ENCODE measurements around the gene PROM2. TPM values are rescaled to one million over a fixed set of nuclear protein-coding genes. Genes with fewer than 3 reads are reported as not detected.
A peak's percentile ranks its signal among the peaks of the same experiment; 100 is the strongest.

Gene PROM2
- total and polyA plus RNA-seq, 7 donors, result 0.18 to 1.4 (median 0.82) TPM

- intact Hi-C loops (cut with DNase I), result no loop called here
- H3K4me1 ChIP-seq, result no peaks in the 10 kb centered on the region
- peaks cover 0 to 16% (median 5%) of the 10 kb centered on the region in 3 donors for H3K27me3 ChIP-seq (ENCODE audit: insufficient read depth in 3 of 3, low read length in 2 of 3)
- ATAC-seq (no peak), DNase-seq (no peak)
- WGBS, 3 donors, result 40 to 60% (median 43%) methylated on average over 11 of the region's 11 CpGs
- no peak for TF ChIP-seq CTCF (IDR thresholded peaks at IDR 0.05)
- no peak overlapping the region for H3K27ac ChIP-seq
- H3K9me3 ChIP-seq, result no peaks in the 10 kb centered on the region
- no peak overlapping the region for H3K4me3 ChIP-seq
- H3K36me3 ChIP-seq (ENCODE audit: insufficient read depth in 1 of 2, low read depth in 1 of 2), result no peaks in the 10 kb centered on the region
Measured at GRCh38 chr2:95297639-95298395, 23.6 kb downstream of the PROM2 start.

GRCh38 chr2:95298486-95299111 is 24.4 kb downstream of the PROM2 start:
- Histone ChIP-seq H3K4me3 (no peak overlapping the region), H3K9me3 (no peaks in the 10 kb centered on the region), H3K4me1 (no peaks in the 10 kb centered on the region), H3K27me3 (ENCODE audit: insufficient read depth in 3 of 3, low read length in 2 of 3) (peaks cover 0 to 20% (median 5%) of the 10 kb centered on the region in 3 donors), H3K36me3 (ENCODE audit: insufficient read depth in 1 of 2, low read depth in 1 of 2) (no peaks in the 10 kb centered on the region), H3K27ac (no peak overlapping the region)
- WGBS, 3 donors, result 39 to 67% (median 54%) methylated on average over 9 of the region's 9 CpGs
- TF ChIP-seq CTCF (IDR thresholded peaks at IDR 0.05), result no peak
- intact Hi-C loops (cut with DNase I), result no loop called here
- DNase-seq, result no peak
- ATAC-seq, result no peak

- 66 to 80% (median 73%) methylated on average over 6 to 9 of the region's 9 CpGs for WGBS, 3 donors
- H3K9me3 ChIP-seq, result no peaks in the 10 kb centered on the region
- H3K36me3 ChIP-seq (ENCODE audit: insufficient read depth in 1 of 2, low read depth in 1 of 2), result no peaks in the 10 kb centered on the region
- ATAC-seq (no peak), DNase-seq (no peak)
- H3K27me3 ChIP-seq (ENCODE audit: insufficient read depth in 3 of 3, low read length in 2 of 3), result peaks cover 0 to 26% (median 5%) of the 10 kb centered on the region in 3 donors
- TF ChIP-seq CTCF (IDR thresholded peaks at IDR 0.05), result no peak
- no peak overlapping the region for H3K27ac ChIP-seq
- intact Hi-C loops (cut with DNase I), result no loop called here
- no peaks in the 10 kb centered on the region for H3K4me1 ChIP-seq
- H3K4me3 ChIP-seq, result no peak overlapping the region
Measured at GRCh38 chr2:95299961-95300360, 25.7 kb downstream of the PROM2 start.

GRCh38 chr2:95300450-95300849 is 26.2 kb downstream of the PROM2 start:
- no peak for TF ChIP-seq CTCF (IDR thresholded peaks at IDR 0.05)
- H3K27ac ChIP-seq, result no peak overlapping the region
- 9 to 36% (median 20%) methylated on average over 11 of the region's 11 CpGs for WGBS, 3 donors
- H3K4me1 ChIP-seq, result no peaks in the 10 kb centered on the region
- no peak overlapping the region for H3K4me3 ChIP-seq
- DNase-seq (no peak), ATAC-seq (peak in 1 of 4 donors; percentile 2)
- intact Hi-C loops (cut with DNase I), result no loop called here
- H3K36me3 ChIP-seq (ENCODE audit: insufficient read depth in 1 of 2, low read depth in 1 of 2), result no peaks in the 10 kb centered on the region
- no peaks in the 10 kb centered on the region for H3K9me3 ChIP-seq
- peaks cover 0 to 30% (median 5%) of the 10 kb centered on the region in 3 donors for H3K27me3 ChIP-seq (ENCODE audit: insufficient read depth in 3 of 3, low read length in 2 of 3)

Data from psoas muscle (tissue), 8 donors.